AG09309 (cell line): ENCODE results near the gene RAB5B.

ENCODE experiments used
- DNase-seq: peaks from one replicate; pipeline ENCODE4 v3.0.0-alpha.2; 2010; ENCODE audit warnings: low read depth
- H3K4me3 ChIP-seq: 2 replicates; pipeline ENCODE4 v1.5.1; 2011; ENCODE audit warnings: mild to moderate bottlenecking, low read depth, low read length, moderate library complexity; ENCODE audit not compliant: control insufficient read depth
- TF ChIP-seq, protein P1 (sequence below): IDR thresholded peaks from 2 replicates; pipeline ENCODE4 v1.5.1; 2011; ENCODE audit warnings: mild to moderate bottlenecking, low read depth, low read length, inconsistent platforms; ENCODE audit not compliant: insufficient read depth, control insufficient read depth; ENCODE audit errors: missing control alignments

RAB5B gene

GRCh38 chr12:55929306-55929791 is 44.5 kb upstream of the RAB5B start:
- no peak overlapping the region for H3K4me3 ChIP-seq
- no peak for DNase-seq
- TF ChIP-seq, protein P1, sequence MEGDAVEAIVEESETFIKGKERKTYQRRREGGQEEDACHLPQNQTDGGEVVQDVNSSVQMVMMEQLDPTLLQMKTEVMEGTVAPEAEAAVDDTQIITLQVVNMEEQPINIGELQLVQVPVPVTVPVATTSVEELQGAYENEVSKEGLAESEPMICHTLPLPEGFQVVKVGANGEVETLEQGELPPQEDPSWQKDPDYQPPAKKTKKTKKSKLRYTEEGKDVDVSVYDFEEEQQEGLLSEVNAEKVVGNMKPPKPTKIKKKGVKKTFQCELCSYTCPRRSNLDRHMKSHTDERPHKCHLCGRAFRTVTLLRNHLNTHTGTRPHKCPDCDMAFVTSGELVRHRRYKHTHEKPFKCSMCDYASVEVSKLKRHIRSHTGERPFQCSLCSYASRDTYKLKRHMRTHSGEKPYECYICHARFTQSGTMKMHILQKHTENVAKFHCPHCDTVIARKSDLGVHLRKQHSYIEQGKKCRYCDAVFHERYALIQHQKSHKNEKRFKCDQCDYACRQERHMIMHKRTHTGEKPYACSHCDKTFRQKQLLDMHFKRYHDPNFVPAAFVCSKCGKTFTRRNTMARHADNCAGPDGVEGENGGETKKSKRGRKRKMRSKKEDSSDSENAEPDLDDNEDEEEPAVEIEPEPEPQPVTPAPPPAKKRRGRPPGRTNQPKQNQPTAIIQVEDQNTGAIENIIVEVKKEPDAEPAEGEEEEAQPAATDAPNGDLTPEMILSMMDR, result no peak

- TF ChIP-seq, protein P1, result peak; percentile 64
- no peak for DNase-seq
- peak within 1 kb of the TSS; percentile 97 for H3K4me3 ChIP-seq
Measured at GRCh38 chr12:55930771-55931316, 43.0 kb upstream of the RAB5B start, which contains the start of gene DGKA. TSS of gene DGKA (plus strand) at chr12:55931162. CDS start at chr12:55936504, 5,342 bp downstream.

GRCh38 chr12:55931317-55931779 is 42.5 kb upstream of the RAB5B start:
- peak overlapping the region; percentile 97 for H3K4me3 ChIP-seq
- DNase-seq, result no peak

DNA sequence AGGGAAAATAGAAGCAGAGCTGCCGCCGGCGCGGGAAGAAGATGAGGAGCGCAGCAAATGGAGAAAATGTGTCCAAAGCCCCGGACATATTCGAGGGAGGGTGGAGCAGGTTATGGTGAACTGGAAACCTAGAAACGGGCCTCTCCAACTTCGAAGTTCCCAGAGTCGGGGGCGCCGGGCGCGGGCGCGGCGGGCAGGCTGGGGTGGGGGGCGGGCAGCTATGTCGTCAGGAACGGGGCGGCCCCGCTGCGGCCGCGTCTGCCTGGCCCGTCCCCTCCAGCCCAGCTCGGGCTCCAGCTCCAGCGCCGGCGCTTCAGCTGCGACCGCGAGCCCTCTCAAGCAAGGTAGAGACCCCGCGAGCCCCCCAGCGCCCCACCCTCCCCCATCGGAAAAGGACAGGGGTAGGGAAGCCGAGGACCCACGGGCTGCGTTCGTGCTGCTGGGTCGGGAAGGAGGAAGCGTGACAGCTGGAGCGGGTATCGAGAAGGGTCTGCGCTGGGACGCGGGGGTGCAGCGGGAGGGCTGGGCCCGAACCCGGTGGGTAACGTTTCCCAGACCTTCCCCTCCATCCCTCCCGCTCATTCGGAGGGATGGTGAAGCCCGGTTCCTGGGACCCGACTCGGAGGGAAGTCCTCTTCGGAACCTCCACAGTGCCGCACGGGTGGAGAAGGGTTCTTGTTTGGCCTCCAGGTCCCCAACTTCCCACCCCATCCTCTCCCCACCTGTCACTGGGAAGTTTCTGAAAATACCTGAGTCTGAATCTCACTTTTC is 41.9 kb upstream of the RAB5B start:
- no peak for DNase-seq
- TF ChIP-seq, protein P1, result no peak
- peak overlapping the region; percentile 97 for H3K4me3 ChIP-seq

More at GRCh38 chr12:55931317-55931779, 42.5 kb upstream of the RAB5B start:
- TF ChIP-seq, protein P1, result no peak

DNA sequence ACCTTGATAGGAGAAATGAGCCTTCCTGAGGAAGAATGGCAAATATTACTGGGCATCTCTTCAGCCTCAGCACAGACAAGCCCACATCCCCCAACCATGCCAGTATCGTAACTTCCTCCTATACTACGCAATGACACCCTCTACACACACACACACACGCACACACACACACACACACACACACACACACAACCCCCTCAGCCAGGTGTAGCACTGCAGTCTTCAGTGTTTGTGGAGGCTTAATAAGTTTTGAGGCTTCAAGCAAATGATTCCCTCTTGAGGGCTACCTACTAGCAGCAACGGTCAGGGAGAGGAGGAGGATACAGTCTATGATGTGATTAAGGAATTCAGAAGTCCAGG is 41.3 kb upstream of the RAB5B start:
- peak overlapping the region; percentile 97 for H3K4me3 ChIP-seq
- no peak for DNase-seq
- TF ChIP-seq, protein P1, result no peak

DNA sequence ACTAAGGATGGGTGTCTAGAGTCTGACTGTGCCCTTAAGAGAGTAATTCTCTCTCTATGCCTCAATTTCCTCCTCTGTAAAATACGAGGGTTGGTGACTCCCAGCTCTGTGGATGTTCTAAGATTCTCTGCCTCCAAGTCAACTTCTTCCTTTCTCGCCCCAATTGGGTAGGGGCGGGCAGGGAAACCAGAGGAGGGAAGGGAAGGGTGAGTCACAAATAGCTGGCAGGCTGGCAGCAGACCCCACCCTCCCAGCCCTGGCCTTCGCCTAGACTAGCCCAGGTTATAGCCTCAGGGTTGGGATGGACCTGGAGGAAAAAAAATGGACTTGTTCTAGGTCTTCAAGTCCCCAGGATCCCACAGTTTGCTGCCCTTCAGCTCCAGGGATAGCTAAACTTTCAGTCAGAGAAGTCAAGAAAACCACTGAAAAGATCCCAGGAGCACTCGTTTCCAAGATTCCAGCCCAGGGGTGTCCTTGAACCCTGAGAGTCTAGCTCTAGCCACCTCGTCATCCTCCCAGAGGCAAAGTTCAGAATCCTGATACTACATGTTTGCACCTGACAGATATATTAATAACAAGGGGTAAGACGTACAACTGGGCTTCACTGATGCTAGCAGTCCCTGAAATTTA is 40.6 kb upstream of the RAB5B start:
- DNase-seq, result no peak
- no peak overlapping the region; the same call in 1 of the 2 replicates for H3K4me3 ChIP-seq
- TF ChIP-seq, protein P1, result no peak
